Activated CD4-positive, CD25-positive, alpha-beta regulatory T cell treated with anti-CD3 and anti-CD28 coated beads, Interleukin-2, amount 50 U/mL, for 72 hours (primary cell): ENCODE results near the gene USP47.

Experiments
- DNase-seq: peaks from one replicate; pipeline ENCODE4 v3.0.0; 2021

The USP47 gene

DNA sequence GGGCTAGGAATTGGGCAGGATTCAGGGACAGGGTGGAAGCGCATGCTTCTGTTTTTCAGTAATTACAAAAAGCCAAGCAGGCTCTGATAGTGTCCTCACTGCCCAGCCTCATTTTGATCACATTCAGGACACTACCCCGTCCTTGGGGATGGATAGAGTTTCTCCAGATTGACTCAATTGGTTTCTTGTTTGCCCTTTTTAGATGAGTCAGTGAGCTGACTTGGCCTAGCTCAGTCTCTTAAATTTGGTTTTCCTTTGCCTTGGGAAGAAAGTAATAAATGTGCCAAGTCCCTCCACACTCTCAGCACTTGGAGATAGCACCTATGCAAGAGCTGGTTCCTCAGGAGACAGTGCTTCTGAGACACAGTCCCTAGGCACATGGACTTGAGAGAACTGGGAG is 141.2 kb downstream of the USP47 start:
- no peak for DNase-seq

DNA sequence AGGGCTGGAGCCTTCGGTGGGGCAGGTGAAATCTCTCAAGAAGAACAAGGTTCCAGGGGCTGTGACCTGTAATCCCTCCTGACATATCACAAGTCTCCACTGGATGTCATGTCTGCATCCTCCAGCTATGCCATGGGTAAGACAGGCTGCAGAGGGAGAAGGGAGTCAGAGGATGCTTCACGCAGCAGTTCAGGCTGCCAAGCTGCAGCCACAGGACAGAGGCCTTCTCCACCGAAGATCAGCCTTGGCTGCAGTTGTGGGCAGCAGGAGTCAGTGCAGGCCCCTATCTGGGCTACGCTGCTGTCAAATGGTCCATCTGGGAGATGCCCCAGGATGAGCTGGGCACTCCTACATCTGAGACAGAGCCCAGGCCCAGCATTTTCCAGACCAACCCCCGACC is 141.7 kb downstream of the USP47 start:
- DNase-seq = no peak

DNA sequence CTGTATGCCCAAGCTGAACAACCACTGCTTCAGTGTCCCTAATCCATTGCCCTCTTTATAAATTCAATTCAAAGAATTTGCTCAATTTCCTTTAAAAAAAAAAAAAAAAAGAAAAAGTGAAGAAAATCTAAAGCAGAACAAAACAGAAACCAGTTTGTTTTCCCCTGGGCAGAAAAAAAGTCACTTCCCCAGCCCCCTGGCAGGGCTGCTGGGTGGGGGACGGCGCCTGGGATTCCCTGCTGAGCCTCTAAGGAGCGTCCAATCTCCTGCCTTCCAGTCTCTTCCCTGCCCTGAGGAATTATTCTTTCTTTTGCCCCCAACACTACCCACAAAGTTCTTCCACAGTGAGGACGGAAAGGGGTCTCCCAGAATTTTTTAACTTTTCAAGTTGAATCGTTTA is 142.8 kb downstream of the USP47 start:
- DNase-seq = no peak

DNA sequence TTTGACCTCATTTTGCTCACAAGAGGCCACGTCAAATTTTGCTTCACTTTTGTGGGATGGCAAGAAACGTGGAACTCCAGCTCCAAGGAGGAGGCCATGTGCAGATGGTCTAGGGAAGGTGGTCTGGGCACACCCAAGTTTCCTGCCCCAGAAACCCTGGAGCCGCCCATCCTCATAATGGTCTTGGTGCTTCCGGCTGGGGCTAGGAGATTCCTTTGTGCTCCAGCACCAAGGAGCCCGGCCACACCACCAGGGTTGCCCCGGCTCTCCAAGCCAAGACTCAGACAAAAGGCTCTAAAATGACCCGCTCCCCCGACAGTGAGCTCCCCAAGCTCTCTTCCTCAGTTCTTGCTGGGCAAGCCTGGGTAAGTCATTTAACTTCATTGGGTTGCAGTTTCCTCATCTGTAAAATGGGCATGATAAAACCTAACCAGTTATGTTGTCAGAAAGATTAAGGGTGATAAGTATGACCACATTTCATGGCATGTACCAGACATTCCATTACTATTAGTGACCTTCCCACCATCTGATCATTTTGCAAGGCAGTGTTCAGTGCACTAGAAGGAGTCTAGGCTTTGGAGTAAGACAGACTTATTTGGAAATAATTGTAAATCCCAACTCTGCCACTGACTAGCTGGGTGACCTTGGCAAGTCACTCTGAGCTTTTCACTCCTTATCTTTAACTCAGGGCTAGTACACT is 143.4 kb downstream of the USP47 start:
- no peak for DNase-seq

DNA sequence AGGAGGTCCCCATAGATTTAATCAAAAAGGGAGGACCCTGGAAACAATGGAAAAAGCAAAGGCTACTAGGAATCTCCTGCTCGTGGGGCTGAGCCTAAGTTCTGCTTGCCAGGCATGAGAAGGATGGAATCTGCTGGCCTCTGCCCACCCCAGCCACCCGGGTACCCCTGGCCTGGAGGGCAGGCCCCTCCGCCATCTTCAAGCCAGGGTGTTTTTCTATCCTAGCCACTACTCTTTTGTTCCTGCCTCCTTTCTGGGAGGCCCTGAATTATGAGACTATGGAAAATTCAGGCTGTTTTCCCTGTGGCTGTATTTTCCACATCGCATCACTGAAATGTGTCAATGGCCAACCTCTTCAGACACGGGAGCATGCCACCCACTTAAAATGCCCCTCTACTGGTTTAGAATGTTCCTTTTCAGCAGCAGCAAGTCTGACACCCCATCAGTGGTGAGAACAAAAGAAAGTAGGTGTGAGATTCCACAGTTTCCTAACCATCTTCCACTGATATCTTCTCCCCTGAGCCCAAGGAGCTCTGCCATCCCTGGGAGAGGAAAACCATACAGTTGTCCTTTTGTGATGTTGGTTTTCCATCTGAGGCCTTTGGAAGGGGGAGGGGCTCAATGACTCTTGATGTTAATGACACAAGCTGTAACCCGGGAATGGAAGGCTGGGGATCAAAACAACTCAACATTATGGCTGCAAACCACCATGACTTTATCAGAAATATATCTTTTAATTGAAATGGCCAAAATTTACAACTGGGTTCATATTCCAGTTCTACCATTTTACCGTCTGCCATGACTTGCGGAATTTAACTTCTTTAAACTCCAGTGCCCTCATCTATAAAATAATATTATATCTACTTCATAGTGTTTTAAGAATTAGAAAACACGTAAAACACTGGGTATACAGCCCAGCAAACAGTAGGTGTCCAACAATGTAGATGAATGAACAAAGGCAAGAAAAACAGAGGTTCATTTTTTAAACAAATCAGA is 144.5 kb downstream of the USP47 start:
- DNase-seq = no peak

DNA sequence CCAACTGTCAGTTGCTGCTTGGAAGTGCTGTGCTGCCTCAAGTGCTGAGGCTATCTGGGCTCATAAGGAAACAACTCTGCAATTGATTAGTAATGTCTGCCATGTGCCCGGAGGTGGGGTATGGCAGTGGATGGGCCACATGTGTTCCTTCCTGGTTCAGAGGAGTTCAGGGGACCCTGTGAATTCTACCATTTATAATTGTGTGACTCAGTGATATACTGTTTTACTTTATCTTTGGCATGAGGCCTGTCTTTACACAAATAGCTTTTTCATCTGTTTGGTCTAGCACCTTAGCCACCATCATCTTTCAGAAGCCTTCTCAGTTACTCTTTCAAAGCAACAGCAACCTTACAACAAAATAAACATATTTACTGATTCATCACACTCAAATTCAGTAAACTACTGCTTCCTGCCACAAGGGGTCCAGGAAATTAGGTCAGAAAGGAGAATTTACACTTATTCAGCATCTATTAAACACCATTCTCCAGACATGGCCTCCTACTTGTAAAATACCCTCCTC is 145.8 kb downstream of the USP47 start:
- DNase-seq = no peak

DNA sequence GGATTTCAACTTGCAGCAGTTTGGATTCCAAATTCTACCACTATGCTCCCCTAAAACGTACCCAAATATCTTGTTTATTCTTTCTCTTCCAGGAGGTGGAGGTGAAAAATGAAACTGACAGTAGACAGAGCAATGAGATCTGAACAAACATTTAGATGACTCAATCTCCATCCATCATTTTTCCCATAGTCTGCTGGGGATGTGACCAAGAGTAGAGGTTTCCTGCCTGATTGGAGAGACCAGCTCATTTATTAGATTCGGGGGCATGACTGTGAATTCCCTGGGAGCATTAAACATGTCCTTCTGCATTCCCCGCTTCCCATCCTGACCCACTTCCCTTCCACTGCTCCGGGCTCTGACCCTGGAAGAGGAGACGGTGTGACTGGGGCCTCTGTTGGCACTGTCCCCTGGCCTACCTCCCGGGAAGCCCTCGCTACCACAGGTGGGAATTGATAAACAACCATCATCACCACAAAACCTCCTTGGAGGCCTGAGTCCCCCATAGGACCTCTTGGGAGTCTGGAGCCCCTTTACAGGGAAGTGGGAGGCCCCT is 146.4 kb downstream of the USP47 start:
- DNase-seq = no peak

DNA sequence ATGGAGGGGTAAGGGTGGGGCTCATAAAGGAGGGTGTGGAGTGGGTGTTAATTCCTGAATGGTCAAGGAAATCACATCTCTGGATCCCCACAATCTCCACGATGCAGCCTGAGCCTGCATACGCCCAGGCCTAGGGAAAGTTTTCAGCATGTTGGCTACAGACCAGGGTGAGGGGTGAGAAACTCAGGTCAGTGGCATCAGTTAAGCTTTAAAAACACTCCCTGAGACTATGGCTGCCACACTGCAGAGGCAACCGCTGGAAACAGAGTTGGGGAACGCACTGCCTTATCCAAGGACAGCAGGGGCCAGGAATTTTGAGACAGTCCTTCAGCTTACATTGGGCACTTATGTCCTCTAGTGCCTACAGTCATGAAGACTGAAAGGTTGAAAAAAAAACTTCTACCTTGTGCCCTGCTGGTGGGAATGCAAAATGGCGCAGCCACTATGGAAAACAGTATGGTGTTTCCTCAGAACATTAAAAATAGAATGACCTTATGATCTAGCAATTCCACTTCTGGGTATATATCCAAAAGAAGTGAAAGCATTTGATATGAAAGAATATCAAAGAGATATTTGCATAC is 147.0 kb downstream of the USP47 start:
- DNase-seq = no peak

DNA sequence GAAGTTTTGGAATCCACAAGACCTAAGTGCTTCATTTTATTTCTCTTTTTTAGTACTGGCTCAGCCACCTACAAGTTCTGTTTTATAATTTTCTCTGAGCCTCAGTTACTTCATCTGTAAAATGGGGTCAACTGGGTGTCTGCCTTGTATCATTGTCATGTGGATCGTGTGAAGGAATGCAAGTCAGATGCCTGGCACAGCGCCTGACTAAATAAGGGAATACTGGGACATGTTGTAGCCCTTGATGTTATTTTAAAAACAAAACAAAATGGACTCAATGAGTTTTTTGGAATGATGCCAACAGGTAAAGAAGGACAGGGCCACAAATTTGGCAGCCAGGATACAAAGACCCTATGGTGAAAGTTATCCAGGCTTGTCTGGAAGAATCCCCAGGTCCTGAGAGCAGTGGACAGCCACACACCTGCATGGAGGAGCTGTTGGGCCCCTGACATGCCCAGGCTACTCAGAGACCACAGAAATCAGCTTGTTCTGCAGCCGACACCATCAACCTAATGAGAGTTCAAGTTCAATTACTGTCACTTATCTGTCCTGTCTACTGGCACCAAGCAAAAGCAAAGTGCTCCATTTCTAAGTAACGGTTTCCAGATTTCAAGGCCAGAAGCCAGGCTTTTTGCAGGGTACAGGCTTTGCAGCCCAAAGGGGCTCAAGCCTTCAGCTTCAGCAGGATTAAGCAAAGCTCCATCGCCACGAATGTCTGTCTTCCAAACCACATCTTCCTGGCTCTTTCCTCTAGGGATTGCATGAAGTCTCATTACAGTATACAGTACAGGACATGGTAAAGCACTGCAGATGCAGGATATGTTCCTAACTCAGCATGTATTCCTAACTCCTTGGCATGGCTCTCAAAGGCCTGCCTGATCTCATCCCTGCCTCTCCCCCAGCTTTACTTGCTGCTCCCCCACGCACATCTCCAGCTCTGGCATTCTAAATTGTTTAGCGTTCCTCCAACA is 148.3 kb downstream of the USP47 start:
- DNase-seq = no peak

DNA sequence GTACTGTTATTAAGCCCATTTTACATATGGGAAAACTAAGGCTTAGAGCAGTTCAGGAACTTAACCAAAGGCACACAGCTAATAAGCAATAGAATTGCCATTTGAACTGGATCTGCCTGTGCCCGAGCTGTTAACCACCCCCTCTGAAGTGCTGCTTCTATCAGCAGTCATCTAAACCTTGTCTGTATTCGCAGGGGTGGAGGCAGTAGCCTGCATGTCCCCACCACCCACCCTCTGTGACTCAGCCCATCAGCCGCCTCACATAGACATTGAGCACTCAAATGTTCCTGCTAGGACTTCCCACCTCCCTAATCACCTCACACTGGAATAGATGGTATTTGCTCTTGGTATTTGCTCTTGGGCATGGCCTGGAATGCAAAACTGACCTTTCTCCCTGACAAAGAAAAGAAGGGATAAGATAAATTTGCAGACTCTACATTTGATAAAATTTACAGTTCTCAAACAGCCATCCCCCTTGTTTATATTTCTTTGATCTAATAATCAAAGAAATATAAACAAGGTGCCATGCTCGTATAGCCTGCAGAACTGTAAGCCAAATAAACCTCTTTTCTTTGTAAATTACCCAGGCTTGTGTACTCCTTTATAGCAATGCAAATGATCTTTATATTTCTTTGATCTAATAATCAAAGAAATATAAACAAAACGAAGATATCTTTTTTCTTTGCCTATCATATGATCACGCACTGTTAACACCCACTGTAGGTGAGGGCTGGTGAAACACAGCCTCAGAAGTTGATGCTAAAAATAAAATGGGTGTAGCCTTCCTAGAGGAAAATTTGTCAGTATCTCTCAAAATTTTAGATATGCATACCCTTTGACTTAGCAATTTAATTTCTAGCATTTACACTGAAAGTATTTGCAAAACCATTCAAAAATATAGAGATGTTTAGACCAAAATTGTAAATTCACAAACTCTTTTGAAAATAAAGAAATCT is 150.8 kb downstream of the USP47 start:
- no peak for DNase-seq

DNA sequence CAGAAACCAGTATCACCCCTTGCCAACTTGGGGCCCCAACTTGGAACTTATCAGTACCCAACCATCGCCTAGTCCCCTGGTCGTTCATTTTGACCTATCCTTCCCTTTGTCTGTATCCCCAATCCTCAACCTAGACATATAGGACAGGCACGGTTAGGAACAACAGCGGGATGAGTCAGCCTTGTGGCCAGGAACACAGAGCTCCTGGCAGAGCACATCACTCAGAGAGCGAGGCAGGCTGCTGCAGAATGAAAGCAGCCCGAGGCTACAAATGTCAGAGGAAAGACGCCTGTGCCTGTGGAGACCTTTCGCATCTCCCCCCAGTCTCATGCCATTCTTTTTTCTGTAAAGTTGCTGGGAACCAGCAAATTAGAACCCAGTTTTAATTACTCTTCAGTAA is 152.1 kb downstream of the USP47 start:
- no peak for DNase-seq

DNA sequence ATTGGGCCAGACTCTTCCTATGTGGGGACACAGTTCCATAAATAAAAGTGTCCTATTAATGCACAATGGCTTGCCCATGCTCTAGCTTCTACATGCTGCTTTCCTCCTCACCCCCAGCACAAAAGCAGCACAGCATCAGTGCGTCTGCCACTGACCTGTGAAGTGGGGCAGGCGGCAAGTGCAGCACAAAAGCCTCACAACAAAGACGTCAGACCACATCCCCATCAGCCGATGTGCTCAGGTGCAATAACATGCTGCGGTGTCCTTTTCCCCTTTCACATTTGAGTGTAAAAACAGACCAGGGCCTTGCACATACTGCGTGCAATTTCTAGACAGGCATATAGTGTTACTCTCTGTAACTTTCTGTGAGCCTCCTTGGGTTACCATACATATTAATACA is 153.8 kb downstream of the USP47 start:
- no peak for DNase-seq

DNA sequence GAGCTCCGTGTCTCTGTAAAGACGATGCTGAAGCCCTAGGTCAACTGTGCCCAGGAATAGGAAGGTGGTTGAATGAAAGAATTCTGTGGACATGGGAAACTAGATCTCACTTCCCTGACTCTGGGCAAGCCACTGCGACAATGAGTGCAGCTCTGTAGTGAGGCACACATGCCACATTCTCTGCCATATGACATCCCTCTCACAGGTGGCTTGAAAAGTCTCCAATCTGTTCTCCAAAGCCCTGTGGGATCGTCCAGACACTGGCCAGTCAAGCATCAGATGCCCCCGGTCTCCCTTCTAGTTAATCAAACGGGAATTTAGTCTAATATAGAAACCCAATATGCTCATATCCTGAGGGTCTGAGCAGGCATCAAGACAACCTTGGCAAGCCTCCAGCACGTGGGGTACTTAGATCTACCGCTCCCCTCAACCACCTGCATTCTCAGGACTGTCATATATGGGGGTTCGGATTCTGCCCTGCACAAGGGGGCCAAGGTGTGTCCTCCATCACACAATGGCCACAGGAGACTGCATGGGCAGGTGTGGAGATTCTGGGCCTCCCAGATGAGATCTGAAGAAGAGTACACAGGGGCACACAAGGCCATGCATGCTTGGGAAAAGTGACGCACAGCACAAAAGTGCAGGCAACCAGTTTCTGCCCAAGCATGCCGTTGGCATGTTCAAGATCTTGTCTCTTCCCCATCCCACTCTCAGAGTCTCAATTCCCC is 154.7 kb downstream of the USP47 start:
- no peak for DNase-seq

DNA sequence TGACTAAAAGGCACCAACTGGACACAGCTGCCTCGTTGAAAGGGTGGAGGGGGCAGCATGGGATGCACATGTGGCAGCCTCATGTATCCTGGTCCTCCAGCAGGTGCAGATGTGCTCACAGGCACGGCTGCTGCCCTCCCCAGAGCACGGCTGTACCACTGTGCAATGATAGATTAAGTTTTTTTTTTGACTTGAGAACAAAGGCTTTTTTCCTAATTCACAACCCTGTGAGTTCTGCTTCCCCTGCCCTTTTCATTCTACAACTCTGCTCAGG is 155.2 kb downstream of the USP47 start:
- DNase-seq = no peak

DNA sequence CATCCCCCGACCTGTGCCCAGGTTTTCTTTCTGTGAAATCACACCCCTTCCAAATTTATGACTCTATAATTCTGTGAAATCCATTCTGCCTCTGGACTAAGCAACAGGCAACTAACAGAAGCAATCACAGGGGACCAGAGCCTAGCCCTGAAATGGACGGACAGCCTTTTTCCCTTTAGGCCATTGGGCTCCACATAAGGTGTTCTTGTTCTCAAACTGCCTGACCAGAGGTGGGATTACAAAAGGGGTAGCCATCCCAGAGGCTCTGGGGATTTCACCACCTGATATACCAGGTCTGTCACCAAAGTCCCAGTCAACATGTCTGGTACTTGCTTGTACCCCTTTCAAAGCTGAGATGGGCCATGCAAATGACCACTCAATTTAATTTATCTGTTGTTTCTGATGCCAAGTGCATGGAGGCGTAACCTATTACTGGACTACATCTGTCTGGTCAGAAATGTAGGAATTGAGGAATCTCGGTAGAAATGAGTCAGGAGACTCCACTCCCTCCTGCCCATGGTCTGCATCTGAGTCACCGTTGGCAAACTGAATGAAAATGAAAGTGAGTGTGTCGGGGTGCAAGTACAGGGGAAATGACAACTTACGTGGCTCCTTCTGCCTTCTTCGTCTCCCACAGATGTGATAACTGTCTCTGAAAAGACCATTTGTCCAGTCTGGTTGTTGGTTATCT is 156.5 kb downstream of the USP47 start:
- DNase-seq = no peak

DNA sequence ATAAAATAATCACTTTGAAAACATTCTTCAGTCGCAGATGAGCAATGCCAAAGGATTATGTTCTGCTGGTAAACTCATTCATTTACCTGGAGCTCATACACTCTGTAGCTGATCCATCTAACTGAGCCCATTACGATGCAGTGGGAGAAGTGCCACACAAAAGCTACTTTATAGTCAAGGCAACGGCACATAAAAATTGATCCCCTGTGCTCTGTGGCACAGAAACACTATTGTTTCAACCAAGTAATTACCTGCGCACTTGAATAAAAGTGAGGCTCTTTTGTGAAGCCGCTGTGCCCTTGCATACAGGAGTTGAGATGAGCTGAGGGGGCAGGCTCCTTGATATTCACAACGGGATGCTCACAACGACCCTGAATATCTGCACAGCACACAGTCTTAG is 159.4 kb downstream of the USP47 start:
- no peak for DNase-seq

DNA sequence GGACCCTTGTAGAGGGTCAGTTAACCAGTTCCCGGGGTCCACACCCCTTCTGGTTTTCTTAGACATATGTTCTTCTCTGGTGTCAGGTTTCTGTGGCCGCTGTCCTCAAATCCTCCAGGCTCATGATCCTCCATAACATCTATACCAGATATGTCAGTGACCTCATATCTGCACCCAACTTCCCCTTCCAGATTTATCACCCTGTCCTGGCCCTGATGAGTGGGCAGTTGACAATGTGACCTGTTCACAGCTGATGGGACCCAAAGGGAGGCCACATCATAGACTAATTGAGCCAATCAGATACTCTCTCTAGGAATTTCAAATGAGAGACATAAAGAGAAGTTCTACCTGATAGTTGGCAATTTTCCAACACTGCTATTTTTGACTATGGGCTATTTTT is 161.6 kb downstream of the USP47 start:
- DNase-seq = no peak

DNA sequence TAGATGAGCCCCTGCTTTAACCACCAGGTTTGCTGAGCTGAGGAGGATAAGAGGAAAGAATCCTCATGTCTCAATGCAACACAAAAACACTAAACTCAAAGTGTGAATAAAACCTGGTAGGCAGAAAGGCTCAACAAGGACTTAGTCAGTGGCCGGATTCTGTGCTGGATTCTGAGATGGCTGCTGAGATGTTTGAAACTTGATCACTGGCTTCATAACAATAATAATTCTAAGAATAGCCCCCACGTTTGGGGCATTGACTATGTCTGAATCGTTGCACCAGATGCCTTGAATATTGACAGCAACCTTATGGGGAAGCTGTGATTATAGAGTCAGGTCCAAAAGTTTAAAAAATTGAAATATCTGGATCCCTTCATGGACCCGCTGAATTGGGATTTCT is 162.0 kb downstream of the USP47 start:
- no peak for DNase-seq

DNA sequence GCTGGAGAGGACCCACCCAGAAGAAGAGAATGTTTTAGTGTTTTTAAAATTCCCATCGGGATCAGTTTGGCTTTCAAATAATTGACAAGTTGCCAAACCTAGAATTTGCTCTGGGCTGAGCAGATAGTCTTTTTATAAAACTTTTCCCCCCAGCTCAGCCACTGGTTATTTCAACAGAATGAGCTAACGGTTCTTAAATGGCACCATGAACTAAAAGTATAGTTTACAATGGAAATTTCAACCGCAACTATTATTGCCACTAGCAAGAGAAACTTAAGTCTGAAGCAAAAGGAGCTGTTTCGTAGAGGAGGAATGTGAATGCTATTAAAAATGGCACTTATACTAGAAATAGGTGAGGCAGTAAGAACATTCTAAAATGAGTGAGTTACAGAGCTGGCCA is 163.3 kb downstream of the USP47 start:
- no peak for DNase-seq

DNA sequence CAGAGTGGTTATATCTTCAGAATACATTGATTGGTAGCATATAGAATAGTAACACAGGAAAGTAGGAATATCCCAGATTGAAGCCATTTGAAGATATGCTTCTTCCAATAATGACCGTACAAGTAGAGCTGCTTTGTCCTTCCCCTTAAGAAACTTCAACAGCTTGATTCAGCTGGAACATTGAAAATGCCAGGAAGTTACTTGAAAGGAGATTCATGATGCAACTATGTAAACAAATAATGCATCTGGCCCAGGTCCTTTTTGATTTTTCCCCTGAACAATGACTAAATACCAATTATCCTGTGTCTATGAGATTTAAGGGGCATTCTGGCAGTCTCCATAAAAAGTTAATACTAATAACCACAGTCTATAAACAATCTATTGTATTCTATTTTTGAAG is 163.7 kb downstream of the USP47 start:
- DNase-seq = no peak
